CD1c-positive myeloid dendritic cell (primary cell): ENCODE measurements around the gene ZNF282.

Source experiments
- DNase-seq: peaks from one replicate; pipeline ENCODE4 v3.0.0-alpha.2; 2016; ENCODE audit errors: extremely low spot score

The ZNF282 gene

GRCh38 chr7:149191851-149192250, 3.5 kb upstream of the ZNF282 start:
- no peak for DNase-seq

- no peak for DNase-seq
Observed at GRCh38 chr7:149194799-149195179, 557 bp upstream of the ZNF282 start.

DNA sequence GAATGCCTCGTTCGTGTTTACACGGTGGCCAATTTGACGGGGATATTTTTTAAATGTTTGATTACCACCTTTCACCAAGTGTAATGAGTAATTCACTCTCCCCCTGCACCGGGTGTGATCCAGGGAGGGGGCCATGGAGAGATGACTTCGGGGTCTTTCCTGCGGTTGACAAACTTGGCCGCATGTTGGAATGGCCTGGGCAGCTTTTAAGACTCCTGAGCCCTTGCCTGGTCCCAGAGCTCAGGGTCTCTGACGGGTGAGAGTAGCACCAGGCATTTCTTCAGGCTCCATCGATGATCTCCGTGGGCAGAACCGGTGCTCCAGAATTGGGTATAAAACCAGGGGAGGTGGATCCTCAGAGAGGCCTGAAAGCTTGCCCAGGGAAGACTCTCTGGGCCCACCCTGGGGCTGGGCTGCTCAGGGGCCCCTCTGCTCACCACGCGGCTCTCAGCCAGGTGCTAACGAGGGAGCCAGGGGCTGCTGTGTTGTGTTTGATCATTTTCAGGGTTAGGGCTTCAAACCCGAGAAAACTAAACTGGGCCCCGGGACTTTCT, 882 bp downstream of the ZNF282 start:
- DNase-seq, result no peak

DNA sequence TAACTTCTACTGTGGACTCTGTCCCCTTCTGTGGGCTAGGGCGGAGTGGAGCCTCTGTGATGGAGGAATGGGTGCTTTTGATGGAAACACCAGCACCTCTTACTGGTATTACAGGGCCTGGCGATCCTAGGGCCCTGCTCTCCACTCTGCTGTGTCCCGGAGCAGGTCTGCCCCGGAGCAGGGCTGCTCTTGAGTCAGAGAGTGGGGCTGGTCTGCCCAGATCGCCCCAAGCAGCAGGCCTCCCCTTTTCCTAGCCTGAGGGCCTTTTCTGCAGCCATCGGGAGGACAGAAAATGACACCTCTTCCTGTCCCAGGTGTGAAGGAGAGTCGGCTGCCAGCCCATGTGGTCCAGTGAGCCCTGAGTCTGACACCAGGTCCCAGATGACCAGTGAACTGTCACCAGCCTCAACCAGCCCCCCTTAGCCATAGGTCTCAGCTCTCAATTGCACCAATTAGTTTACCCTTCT, 1.4 kb downstream of the ZNF282 start:
- no peak for DNase-seq

- DNase-seq, result no peak
Observed at GRCh38 chr7:149197675-149198074, 2.3 kb downstream of the ZNF282 start.

DNA sequence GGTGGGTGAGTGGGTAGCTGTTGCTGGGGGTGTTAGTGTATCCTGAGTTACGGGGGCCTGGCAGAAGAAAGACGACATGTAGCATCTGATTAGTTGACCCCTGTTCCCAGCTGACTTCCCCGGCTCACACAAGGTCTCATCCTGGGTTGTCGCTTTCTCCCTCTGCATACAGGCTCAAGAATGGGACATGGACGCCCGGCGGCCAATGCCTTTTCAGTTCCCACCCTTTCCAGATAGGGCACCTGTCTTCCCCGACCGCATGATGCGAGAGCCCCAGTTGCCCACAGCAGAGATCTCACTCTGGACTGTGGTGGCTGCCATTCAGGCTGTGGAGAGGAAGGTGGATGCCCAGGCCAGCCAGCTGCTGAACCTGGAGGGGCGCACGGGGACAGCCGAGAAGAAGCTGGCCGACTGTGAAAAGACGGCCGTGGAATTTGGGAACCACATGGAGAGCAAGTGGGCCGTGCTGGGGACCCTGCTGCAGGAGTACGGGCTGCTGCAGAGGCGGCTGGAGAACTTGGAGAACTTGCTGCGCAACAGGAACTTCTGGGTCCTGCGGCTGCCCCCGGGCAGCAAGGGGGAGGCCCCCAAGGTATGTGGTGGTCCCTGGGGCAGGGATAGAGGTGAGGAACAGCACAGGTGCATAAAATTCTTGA, 2.9 kb downstream of the ZNF282 start:
- DNase-seq, result no peak

- DNase-seq, result no peak
Observed at GRCh38 chr7:149199234-149199995, 4.1 kb downstream of the ZNF282 start.

- DNase-seq, result no peak
Observed at GRCh38 chr7:149202831-149203231, 7.5 kb downstream of the ZNF282 start.

DNA sequence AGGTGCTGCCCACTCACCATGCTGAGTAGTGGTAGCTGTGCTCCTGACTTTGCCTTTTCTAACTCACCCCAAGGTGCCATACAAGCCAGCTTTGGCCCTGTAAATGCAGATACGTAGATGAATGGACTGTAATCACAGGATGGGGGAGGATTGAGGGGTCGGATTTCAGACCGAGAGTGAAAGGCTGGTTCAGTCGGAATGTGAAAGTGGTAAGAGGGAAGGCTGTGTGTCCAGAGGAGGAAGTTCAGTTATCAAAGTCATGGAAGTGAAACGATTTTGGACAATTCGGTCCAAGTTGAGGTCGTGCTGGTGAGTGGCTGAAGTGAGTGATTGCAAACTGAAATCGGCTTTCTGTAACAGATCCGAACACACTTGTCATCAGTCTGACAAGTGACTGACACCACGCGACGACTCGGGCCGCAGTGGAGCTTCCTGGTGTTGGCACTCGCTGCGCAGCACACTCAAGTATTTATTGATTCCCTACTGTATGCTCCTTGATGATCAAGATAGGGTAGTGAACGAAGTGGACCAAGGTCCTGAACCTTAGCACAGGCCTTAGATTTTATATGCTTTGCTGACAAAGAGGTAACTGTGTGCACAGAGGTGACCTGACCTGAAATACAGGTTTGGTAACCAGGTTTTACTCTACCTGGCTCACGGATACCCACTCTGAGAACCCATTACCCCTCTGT, 10.5 kb downstream of the ZNF282 start:
- DNase-seq, result no peak

DNA sequence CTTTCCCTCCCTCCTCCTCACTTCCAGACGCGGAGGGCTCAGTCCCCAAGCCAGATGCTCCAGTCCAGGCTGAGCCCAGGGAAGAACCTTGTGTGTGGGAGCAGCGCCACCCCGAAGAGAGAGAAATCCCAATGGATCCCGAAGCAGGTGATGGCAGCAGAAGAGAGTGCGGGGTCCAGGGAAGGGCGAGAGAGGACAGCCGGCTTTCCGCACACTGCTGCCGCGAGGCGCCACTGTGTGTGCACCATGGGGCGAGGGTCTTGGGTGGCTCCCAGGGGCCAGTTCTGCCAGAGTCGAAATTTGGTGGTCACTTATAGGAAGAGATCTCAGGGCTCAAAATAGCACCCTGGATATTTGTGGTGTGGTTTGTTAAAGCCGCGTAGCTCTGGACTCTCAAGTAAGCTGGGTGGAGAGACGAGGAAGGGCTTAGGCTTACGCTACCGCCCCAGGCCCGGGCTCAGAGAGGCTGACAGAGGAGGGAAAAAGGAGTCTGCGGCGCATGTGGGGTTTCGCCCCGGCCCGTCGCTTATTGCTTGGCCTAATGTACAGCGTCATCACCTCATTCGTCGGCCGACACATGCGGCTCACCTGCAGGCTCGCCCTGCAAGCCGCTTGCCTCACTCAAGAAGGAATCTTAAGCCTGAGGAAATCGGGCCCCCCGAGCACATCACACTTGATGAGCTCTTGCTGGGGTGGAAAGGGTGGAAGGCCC, 12.1 kb downstream of the ZNF282 start:
- no peak for DNase-seq

GRCh38 chr7:149209518-149210269, 14.3 kb downstream of the ZNF282 start:
- DNase-seq, result peak; percentile 49

GRCh38 chr7:149210551-149210950, 15.2 kb downstream of the ZNF282 start:
- no peak for DNase-seq

DNA sequence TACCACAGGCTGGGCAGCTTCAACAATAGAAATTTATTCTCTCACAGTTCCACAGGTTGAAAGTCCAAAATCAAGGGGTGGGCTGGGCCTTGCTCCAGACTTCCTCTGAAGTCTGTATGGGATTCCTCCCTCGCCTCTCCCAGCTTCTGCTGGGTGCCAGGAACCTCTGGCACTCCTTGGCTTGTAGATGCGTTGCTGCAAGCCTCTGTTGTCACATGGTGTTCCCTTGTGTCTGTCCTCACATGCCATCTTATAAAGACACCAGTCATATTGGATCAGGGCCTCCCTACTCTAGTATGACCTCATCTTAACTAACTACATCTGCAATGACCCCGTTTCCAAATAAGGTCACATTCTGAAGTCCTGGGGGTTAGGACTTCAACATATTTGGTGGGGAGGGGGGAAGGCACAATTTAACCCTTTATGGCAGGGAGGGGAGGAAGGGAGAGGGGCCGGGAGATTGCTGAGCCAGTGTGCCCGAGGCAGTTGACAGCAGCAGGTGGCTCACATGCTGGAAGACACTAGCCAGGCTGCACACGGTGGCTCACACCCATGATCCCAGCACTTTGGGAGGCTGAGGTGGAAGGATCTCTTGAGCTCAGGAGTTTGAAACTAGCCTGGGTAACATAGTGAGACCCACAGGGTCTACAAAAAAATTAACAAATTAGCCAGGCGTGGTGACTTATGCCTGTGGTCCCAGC, 18.8 kb downstream of the ZNF282 start:
- no peak for DNase-seq

GRCh38 chr7:149216402-149216801, 21.1 kb downstream of the ZNF282 start:
- DNase-seq, result no peak

- DNase-seq, result no peak
Observed at GRCh38 chr7:149217570-149217969, 22.2 kb downstream of the ZNF282 start.

GRCh38 chr7:149218469-149219420, 23.4 kb downstream of the ZNF282 start:
- no peak for DNase-seq

DNA sequence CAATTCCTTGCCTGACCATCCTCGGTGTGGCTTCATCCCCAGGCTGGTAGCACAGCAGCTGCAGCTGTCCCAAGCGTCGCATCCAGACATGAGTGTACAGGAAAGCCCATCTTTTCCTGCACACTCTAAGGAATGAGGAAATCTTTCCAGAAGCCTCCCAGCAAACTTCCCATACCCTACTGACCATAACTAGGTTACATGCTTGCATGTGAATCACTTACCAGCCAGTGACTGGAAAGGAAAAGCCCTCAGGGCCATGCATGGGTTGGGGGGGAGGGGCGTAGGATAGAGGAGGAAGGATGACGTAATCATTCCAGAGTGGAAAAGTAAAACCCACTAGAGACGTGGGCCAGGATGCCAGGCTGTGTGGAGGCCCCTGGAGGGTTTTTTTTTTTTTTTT, 25.2 kb downstream of the ZNF282 start:
- no peak for DNase-seq

GRCh38 chr7:149223176-149223575, 27.8 kb downstream of the ZNF282 start:
- no peak for DNase-seq

- no peak for DNase-seq
Observed at GRCh38 chr7:149223761-149224160, 28.4 kb downstream of the ZNF282 start.
